AG04449 (cell line): ENCODE data around the gene PARP4.
"Not testable (repeated sequence)": the region's sequence is repeated elsewhere in the genome, so short reads cannot be mapped to it uniquely, and the experiment has no call there.

Source experiments
- CTCF ChIA-PET: fragments of 350-600 bp; formaldehyde crosslinking; extraction: SDS; loops from one replicate; lab custom pipeline; 2021; ENCODE audit warnings: antibody characterized with exemption; lab: Yijun Ruan, JAX
- POLR2A ChIA-PET: fragments of 400-600, 350-600 bp; formaldehyde crosslinking; extraction: SDS; loops from one replicate; lab custom pipeline; 2020; ENCODE audit warnings: antibody characterized with exemption, inconsistent platforms; lab: Yijun Ruan, JAX
- DNase-seq: peaks from one replicate; pipeline ENCODE4 v3.0.0-alpha.2; 2010; ENCODE audit warnings: low read depth, low spot score
- H3K4me3 ChIP-seq: 2 replicates; pipeline ENCODE4 v1.5.1; 2011; ENCODE audit warnings: low read depth, mild to moderate bottlenecking, control low read depth, low read length
- TF ChIP-seq, protein P1 (sequence below): IDR thresholded peaks from one replicate; pipeline ENCODE4 v1.5.1; 2011; ENCODE audit warnings: mild to moderate bottlenecking, moderate library complexity, low read length, control low read depth, inconsistent platforms; ENCODE audit not compliant: insufficient read depth; ENCODE audit errors: missing control alignments

The PARP4 gene

GRCh38 chr13:24505256-24505655 is 7.3 kb downstream of the PARP4 start:
- TF ChIP-seq, protein P1, sequence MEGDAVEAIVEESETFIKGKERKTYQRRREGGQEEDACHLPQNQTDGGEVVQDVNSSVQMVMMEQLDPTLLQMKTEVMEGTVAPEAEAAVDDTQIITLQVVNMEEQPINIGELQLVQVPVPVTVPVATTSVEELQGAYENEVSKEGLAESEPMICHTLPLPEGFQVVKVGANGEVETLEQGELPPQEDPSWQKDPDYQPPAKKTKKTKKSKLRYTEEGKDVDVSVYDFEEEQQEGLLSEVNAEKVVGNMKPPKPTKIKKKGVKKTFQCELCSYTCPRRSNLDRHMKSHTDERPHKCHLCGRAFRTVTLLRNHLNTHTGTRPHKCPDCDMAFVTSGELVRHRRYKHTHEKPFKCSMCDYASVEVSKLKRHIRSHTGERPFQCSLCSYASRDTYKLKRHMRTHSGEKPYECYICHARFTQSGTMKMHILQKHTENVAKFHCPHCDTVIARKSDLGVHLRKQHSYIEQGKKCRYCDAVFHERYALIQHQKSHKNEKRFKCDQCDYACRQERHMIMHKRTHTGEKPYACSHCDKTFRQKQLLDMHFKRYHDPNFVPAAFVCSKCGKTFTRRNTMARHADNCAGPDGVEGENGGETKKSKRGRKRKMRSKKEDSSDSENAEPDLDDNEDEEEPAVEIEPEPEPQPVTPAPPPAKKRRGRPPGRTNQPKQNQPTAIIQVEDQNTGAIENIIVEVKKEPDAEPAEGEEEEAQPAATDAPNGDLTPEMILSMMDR: no peak
- CTCF ChIA-PET: no interaction called here
- no peak for DNase-seq
- POLR2A ChIA-PET: no interaction called here
- no peak overlapping the region for H3K4me3 ChIP-seq

- H3K4me3 ChIP-seq: no peak overlapping the region
- CTCF ChIA-PET: no interaction called here
- DNase-seq: no peak
- TF ChIP-seq, protein P1: no peak
- POLR2A ChIA-PET: interaction anchor here (1.2 to 1.5 kb wide), 2 partner anchors 8 to 9 kb away, joined by 3 to 7 read pairs; partner anchors contain the start of gene PARP4
Measured at GRCh38 chr13:24503379-24503696, 9.2 kb downstream of the PARP4 start.

- H3K4me3 ChIP-seq: no peak overlapping the region
- TF ChIP-seq, protein P1: no peak
- CTCF ChIA-PET: no interaction called here
- no peak for DNase-seq
- POLR2A ChIA-PET: interaction anchor here (1.2 to 1.5 kb wide), 2 partner anchors 9 to 10 kb away, joined by 3 to 7 read pairs; partner anchors contain the start of gene PARP4
Measured at GRCh38 chr13:24502533-24503378, 9.8 kb downstream of the PARP4 start.

DNA sequence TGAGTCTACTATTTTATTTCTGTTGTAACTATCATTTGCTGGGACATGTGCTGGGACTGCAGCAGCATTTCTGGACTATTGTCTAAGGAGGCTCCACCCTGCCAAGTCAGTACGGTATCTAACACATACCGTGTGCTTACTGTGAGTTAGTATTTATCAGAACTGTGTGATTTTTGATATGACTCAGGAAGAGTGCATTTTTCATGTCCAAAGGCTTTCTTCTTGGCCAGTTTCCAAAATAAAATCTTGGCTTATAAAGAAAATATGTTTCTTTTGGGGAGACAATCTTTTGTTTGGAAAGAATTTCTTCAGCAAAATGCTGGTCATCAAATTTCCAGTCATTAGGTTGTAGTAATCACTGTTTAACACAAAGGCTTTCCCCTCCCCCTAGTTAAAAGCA is 11.6 kb downstream of the PARP4 start:
- no peak for DNase-seq
- CTCF ChIA-PET: no interaction called here
- no peak overlapping the region for H3K4me3 ChIP-seq
- POLR2A ChIA-PET: no interaction called here
- TF ChIP-seq, protein P1: no peak

DNA sequence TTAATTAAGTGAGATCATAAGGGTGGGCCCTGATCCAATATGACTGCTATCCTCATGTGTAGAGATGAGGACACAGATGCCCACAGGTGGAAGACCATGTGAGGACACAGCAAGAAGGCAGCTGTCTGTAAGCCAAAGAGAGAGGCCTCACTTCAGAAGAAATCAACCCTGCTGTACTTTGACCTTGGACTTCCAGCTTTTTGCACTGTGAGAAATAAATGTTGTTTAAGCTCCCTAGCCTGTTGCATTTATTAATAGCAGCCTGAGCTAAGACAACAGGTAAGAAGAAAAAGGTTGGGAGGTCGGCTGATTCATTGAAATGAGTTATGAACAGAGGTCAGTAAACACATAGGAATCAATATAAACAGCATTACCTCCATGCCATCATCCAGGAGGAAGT is 14.8 kb downstream of the PARP4 start:
- ChIA-PET CTCF (no interaction called here), POLR2A (no interaction called here)
- no peak for DNase-seq

DNA sequence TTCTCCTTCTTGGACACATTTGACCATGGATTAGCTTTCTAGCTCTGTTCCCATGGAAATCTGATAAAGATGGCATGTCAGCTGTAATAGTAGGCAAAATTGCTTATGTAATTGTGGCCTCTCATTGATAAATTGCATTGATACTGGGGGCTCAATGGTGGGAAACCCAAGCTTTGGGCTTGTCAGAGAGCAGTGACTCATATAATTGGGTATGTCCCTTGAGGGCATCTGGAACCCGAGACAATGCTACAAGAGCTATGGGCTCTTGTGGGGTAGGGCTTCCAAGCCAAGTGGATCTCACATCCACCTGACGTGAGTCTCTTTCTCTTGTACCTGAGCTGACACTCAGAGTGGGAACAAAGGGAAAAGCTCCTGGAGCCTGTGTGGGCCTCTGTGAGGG is 16.3 kb downstream of the PARP4 start:
- DNase-seq, CTCF ChIA-PET, H3K4me3 ChIP-seq, POLR2A ChIA-PET: not testable (repeated sequence)

More for the DNA sequence above, 14.8 kb downstream of the PARP4 start:
- H3K4me3 ChIP-seq: no peak overlapping the region
- TF ChIP-seq, protein P1: no peak

DNA sequence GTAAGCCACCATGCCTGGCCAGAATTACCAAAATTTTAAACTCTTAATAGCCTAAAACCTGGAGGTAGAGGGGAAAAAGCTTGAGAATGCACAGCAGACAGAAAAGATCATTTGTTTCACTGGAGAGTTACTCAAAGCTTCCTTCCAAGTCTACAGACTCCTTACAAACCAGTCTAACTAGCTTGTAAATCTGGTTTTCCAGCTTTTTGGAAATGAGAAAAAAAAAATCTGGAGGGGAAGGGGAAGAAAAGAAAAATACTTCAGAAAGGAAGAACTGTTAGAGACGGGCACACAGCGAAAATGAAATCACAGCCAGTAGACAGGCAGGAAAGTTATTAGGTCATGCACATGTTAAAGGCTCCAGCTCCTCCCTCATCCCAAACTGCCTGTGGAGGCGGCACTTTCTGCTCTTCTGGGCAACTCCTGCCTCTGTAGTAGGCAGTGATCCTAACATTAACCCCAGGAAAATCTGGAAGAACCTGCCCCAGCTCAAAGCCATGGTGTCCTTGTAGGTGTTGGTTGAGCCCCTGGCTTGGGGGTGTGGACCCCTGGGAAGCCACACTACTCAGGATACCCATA is 17.3 kb downstream of the PARP4 start:
- no peak overlapping the region for H3K4me3 ChIP-seq
- DNase-seq: no peak
- ChIA-PET POLR2A (interaction anchor here (0.6 kb wide), 1 partner anchor 23 kb away, joined by 3 read pairs; no protein-coding TSS in a partner anchor), CTCF (no interaction called here)
- TF ChIP-seq, protein P1: no peak
